Lower leg skin (tissue), 3 donors: ENCODE data around the gene MIER2.

Source experiments
- CTCF ChIP-seq, 3 donors: fragments of 450-650 bp; IDR thresholded peaks; one replicate each; pipeline ENCODE4 v1.5.1; 2016; ENCODE audit warnings: antibody characterized with exemption in 3 of 3, mild to moderate bottlenecking in 3 of 3, moderate library complexity in 2 of 3
- POLR2A ChIP-seq, 2 donors: fragments of 450-650 bp; IDR thresholded peaks; one replicate each; pipeline ENCODE4 v1.6.1; 2016 to 2017; ENCODE audit warnings: antibody characterized with exemption in 2 of 2, mild to moderate bottlenecking in 1 of 2, moderate library complexity in 1 of 2

GRCh38 chr19:391207-391557 is 46.6 kb upstream of the MIER2 start:
- TF ChIP-seq POLR2A (IDR thresholded peaks at IDR 0.05) = no peak
- no peak for TF ChIP-seq CTCF (IDR thresholded peaks at IDR 0.05)
